Measurements from ENCODE around the gene NKD1. TPM values are rescaled to one million over a fixed set of nuclear protein-coding genes. Genes with fewer than 3 reads are reported as not detected.

The NKD1 gene
- total RNA-seq, 2 donors from 2014 or later: 2.3 TPM

DNA sequence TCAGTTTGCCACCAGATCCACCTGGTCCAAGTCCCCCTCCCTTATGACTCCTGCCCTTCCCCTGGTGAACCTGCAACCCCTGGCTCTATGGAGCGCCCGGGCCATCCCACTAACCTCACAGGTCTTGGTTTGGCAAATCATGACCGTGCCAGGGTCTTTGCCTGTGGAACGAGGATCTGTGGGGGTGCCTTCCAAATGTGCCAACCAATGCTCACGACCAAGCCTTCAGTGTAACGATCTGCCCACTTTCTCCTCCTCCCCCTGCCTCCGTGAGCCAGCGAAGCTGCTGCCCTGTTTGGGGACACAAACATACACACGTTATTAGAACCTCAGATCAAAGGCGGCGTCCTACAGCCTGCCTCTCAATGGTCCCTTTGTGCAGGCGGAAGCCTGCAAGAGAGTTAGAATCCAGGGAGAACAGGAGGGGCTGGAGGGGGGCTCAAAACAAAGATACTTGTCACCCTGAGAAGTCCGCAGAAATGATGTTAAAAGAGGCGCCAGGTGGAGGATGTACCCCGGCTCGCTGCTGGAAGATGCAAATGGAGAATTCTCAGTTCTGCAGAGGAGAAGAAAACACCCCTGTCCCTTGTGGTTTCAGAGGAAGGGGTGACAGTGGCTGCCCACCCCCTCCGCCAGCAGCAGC is 9.0 kb upstream of the NKD1 start:
- no peaks in the 10 kb centered on the region for H3K4me1 ChIP-seq
- no peak for DNase-seq
- TF ChIP-seq, protein P1, sequence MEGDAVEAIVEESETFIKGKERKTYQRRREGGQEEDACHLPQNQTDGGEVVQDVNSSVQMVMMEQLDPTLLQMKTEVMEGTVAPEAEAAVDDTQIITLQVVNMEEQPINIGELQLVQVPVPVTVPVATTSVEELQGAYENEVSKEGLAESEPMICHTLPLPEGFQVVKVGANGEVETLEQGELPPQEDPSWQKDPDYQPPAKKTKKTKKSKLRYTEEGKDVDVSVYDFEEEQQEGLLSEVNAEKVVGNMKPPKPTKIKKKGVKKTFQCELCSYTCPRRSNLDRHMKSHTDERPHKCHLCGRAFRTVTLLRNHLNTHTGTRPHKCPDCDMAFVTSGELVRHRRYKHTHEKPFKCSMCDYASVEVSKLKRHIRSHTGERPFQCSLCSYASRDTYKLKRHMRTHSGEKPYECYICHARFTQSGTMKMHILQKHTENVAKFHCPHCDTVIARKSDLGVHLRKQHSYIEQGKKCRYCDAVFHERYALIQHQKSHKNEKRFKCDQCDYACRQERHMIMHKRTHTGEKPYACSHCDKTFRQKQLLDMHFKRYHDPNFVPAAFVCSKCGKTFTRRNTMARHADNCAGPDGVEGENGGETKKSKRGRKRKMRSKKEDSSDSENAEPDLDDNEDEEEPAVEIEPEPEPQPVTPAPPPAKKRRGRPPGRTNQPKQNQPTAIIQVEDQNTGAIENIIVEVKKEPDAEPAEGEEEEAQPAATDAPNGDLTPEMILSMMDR (IDR thresholded peaks at IDR 0.05): no peak
- H3K27me3 ChIP-seq: no peaks in the 10 kb centered on the region
- intact Hi-C loops (cut with DNase I): no loop called here
- H3K9me3 ChIP-seq: no peaks in the 10 kb centered on the region
- no peaks in the 10 kb centered on the region for H3K36me3 ChIP-seq
- no peak overlapping the region for H3K4me3 ChIP-seq
- H3K27ac ChIP-seq: no peak overlapping the region
- no peak overlapping the region for H3K9ac ChIP-seq (ENCODE audit: low read depth in 2 of 2, low read length in 2 of 2)

GRCh38 chr16:50539822-50540710 is 8.1 kb upstream of the NKD1 start:
- Histone ChIP-seq H3K9me3 (no peaks in the 10 kb centered on the region), H3K27ac (no peak overlapping the region), H3K36me3 (no peaks in the 10 kb centered on the region), H3K4me3 (no peak overlapping the region), H3K4me1 (no peaks in the 10 kb centered on the region), H3K27me3 (no peaks in the 10 kb centered on the region), H3K9ac (ENCODE audit: low read depth in 2 of 2, low read length in 2 of 2) (no peak overlapping the region)
- no peak for DNase-seq
- intact Hi-C loops (cut with DNase I): no loop called here
- TF ChIP-seq, protein P1 (IDR thresholded peaks at IDR 0.05): no peak

- Histone ChIP-seq H3K27me3 (no peaks in the 10 kb centered on the region), H3K4me3 (no peak overlapping the region), H3K9me3 (no peaks in the 10 kb centered on the region), H3K9ac (ENCODE audit: low read depth in 2 of 2, low read length in 2 of 2) (no peak overlapping the region), H3K27ac (no peak overlapping the region), H3K4me1 (no peaks in the 10 kb centered on the region), H3K36me3 (no peaks in the 10 kb centered on the region)
- intact Hi-C loops (cut with DNase I): no loop called here
- DNase-seq: no peak
- TF ChIP-seq, protein P1 (IDR thresholded peaks at IDR 0.05): no peak
Observed at GRCh38 chr16:50540711-50541007, 7.5 kb upstream of the NKD1 start.

DNA sequence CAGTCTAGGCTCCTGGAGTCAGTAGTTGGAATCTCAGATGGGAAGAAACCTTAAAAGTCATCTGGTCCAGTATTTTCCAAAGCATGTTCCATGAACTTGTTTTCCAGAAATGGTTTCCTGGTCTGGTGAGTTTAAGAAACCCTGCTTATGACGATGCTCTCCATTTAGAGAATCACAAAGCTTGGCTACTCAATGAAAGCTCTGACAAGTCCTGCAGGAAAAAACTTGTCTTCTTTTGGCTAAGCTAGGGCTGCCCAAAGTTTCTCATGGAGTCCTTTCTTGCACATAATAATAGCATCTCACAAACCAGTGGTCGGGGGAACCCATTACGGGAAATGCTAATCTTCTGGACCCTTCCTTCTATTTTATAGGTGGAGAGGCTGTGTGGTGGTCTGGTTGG is 5.5 kb upstream of the NKD1 start:
- no peak for DNase-seq
- Histone ChIP-seq H3K9ac (ENCODE audit: low read depth in 2 of 2, low read length in 2 of 2) (no peak overlapping the region), H3K27ac (no peak overlapping the region), H3K36me3 (no peaks in the 10 kb centered on the region), H3K4me3 (no peak overlapping the region), H3K4me1 (no peaks in the 10 kb centered on the region), H3K27me3 (peaks cover 5% of the 10 kb centered on the region), H3K9me3 (no peaks in the 10 kb centered on the region)
- intact Hi-C loops (cut with DNase I): no loop called here
- TF ChIP-seq, protein P1 (IDR thresholded peaks at IDR 0.05): no peak

GRCh38 chr16:50546125-50546524 is 2.1 kb upstream of the NKD1 start:
- Histone ChIP-seq H3K9me3 (no peaks in the 10 kb centered on the region), H3K36me3 (no peaks in the 10 kb centered on the region), H3K27me3 (peaks cover 5% of the 10 kb centered on the region), H3K9ac (ENCODE audit: low read depth in 2 of 2, low read length in 2 of 2) (no peak overlapping the region), H3K4me3 (no peak overlapping the region), H3K4me1 (no peaks in the 10 kb centered on the region), H3K27ac (no peak overlapping the region)
- TF ChIP-seq, protein P1 (IDR thresholded peaks at IDR 0.05): no peak
- no peak for DNase-seq
- intact Hi-C loops (cut with DNase I): no loop called here

Measured in colonic mucosa (tissue), 4 donors.